NCI-H2107 treated with DMSO at 0.1 percent for 48 hours (cell line): ENCODE measurements around the gene MT1X.
"Not testable (repeated sequence)": the region's sequence is repeated elsewhere in the genome, so short reads cannot be mapped to it uniquely, and the experiment has no call there.

Experiments used
- DNase-seq: peaks from one replicate; lab custom pipeline; 2025; ENCODE audit not compliant: unreplicated experiment; lab: John Stamatoyannopoulos, UW

The MT1X gene

DNA sequence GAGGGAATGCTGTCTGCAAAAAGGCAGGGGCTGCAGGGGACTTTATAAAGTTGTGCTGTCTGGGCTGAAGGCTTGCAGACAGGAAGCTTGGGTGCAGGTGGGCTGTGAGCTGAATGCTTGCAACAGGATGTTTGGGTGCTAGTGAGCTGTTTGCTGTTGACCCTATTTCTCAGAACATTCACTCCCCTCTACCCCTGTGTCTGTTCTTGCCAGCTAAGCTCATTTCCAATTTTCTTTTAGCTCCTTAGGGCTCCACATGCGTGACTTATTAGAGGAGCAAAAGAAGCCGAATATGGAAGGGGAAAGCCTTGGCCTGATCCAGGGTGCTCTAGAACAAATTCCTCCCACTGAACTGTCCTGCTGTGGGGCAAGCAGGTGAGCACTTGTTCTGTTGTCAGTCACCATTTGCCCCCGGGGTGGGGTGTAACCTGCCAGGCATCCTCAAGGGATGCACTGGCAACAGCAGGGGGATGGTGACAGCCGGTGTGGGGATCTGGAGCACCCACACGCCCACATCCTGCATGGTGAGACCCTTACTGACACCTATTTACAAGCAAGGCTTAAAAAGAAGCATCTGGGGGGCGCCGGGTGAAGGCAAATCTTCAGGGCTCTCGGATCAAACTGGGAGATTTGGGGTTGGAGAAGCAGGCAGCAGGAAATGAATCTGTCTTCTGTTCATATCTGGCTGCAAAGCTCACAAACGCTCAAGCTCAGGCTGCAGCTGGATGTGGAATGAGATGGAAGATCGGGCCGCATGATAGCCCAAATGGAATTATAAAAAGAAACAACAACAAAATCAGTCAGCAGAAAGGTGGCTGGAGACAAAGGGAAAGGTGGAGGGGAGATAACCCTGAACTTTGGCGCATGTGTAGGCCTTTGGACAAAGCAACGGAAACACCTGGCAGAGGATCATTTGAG is 26.5 kb downstream of the MT1X start:
- DNase-seq, result no peak

DNA sequence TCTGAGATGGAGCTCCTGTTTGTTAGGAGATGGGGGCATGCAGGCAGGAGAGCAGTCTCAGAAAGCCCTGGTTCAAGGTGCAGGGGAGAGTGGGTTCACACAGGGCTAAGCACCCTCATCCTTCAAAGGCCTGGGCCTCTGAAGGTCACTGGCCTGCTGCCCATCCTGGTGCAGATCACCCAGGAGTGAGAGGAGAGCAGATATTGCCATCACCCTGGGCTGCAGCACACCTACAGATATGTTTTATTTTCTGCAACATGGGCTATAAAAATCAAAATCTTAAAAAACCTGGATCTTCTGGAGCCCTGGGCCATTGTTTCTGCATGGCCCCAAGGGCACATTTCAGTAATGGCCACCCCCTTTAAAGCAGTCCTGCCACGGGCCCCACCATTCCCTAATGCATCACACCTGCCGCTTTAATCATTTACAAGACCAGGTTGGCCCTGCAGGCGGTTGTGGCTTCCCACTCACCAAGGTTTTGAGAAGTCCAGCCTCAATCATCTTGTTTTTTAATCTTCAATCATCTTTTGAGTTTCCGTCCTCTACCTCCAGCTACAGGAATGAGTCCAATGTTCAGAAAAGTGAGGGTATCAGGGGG is 27.3 kb downstream of the MT1X start:
- no peak for DNase-seq

DNA sequence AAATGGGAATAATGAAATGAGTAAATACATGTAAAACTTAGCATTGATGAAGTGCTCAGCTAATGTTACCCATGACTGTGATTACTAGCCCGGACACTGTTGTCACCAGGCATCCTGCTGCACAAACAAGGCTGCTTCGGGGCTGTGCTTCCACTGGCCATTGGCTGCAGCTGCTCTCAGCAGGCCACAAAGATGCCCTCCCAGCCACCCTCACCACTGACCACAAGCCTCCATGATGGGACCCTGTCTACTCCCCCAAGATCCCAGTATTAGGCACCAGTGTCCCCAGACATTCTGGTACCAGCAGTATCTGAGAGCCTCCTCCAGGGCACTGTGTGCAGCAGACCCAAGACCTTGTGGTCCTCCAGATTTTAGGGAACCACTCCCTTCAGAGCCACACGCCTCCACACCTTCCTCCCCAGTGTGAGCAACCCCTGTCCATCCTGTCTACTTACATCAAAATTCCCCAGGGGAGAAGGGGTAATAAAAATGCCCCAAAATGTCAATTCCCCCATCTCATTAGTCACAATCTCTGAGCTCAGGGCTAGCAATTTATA is 28.0 kb downstream of the MT1X start:
- no peak for DNase-seq

- no peak for DNase-seq
Observed at GRCh38 chr16:56711862-56712261, 29.6 kb downstream of the MT1X start.

- DNase-seq, result no peak
Observed at GRCh38 chr16:56713794-56714193, 31.5 kb downstream of the MT1X start.

DNA sequence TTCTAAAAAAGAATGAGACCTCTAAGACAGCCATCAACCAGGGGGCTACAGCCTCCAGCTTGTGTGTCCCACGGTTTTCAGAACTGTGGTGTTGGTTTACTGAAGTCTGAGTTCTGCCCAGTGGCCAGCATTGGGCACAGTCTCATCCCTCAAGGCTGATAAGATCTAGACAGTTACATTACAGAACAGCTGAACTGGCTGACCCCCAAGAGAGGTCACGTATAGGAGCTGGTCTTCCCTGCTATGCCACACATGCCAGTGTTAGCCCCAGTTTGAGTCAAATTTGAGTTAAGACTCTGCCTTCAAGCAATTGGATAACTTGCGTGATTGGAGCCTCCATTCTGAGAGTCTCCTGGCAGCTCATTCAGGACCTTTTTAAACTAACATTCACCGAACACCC is 32.9 kb downstream of the MT1X start:
- DNase-seq, result no peak

GRCh38 chr16:56716761-56717160 is 34.5 kb downstream of the MT1X start:
- no peak for DNase-seq

DNA sequence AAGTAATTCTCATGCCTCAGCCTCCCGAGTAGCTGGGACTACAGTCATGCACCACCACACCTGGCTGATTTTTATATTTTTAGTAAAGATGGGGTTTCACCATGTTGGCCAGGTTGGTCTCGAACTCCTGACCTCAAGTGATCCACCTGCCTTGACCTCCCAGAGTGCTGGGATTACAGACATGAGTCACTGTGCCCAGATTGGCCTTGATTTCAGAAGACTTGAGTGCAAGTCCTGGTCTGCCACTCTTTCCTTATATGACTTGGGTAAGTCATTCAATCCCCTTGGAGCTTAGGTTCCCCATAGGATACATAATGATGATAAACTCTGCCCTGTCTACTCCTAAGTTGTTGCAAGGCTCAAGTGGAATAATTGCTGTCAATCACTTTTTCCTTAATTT is 35.3 kb downstream of the MT1X start:
- DNase-seq, result not testable (repeated sequence)

- DNase-seq, result no peak
Observed at GRCh38 chr16:56722200-56722842, 40.1 kb downstream of the MT1X start.

- DNase-seq, result no peak
Observed at GRCh38 chr16:56724191-56724590, 41.9 kb downstream of the MT1X start.

DNA sequence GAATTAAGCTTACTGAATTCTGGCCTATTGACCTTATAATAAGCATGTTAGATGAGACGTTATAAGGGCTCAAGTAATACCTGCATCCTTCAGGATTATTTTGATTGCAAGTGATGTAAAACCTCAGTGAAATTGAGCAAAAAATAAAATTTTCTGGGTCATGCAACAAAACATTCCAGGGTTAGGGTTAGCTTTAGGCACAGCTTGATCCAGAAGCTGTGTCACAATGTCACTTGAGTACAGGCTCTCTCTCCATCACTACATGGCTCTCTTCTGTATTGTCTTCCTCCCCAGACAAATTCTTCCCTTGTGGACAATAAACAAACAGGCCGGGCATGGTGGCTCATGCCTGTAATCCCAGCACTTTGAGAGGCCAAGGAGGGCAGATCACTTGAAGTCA is 44.0 kb downstream of the MT1X start:
- no peak for DNase-seq

DNA sequence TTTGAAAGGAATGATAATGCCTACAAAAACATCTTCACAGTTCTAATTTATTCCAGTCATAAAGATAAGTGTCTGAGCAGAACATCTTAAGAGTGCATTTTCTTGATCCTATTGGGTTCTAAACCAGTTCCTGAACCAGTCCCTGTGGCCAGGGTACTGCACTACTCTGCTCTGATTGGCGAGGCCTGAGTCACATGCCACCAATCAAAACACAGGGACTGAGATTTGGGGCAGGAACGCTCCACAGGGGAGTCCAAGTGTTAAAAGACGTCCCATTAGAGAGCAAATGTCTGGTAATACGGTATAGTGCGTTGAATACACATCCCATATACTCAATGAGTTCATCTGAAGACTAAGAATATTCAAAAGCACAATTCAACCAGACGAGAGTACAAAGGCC is 44.7 kb downstream of the MT1X start:
- DNase-seq, result no peak

GRCh38 chr16:56728027-56728426 is 45.8 kb downstream of the MT1X start:
- DNase-seq, result no peak

- peak; percentile 37 for DNase-seq
Observed at GRCh38 chr16:56728980-56729734, 46.9 kb downstream of the MT1X start.

DNA sequence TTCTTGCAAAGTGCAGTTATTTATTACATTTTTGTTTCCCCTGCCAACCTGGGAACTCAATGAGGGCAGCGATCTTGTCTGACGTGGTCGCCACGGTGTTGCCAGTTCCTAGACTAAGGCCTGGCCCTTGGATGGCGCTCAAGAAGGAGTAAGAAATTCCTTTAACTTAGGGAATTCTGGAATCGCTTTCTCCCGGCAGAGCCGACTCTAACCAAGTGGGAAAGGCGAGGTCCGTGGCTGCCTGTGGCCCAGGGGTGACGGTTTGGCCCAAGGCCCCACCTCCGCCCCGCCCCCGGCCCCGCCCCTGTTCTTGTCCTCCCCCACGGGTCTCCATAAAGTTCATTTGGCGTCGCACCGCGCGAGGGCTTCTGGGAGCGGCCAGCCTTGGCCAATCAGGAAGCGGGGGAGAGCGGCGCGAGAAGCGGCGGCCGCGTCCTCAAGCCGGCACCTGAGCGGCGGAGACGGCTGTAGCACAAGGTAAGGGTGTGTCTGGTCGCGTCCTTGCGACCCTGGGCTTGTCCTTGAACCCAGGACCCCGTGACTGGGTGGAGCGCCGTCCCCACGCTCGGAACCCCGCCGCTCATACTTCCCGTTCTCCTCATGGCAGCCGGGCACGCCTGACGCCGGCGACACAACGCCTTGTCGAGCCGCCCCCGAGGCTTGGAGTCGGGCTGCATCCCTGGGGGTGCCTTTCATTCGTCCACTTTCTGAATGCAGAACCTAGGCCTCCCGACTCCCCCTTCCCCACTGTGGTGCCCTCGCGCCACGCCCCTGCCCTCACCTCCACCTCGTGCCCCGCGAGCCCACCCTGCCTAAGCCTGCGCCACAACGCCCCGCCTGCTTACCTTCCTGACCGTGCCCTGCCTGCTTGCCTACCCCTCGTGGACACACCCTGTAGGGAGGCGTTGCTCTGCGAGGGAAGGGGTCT is 47.7 kb downstream of the MT1X start, which contains the start of gene NUP93:
Gene NUP93, plus strand, starts transcription at position 395 of the 928 bp plus-strand sequence. CDS start 18,119 bp downstream, outside the sequence.
- peak; percentile 89 for DNase-seq

DNA sequence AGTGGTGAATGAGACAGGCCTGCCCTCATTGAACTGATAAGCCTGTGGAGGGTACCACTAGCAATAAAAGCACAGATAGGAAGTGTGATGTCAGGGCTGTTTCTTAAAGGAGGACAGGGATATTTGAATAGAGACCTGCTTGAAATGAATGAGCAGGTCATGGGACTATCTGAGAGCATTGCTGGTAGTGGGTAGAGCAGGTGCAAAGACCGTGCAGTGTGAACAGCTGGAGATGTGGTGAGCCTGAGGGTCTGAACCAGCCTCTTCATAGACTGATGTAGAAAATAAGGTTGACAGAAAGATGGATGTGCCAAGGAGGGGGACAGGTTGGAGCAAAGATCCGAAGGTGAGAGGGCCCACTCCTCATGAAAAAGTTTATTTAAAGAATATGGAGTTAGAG is 50.1 kb downstream of the MT1X start:
- no peak for DNase-seq

DNA sequence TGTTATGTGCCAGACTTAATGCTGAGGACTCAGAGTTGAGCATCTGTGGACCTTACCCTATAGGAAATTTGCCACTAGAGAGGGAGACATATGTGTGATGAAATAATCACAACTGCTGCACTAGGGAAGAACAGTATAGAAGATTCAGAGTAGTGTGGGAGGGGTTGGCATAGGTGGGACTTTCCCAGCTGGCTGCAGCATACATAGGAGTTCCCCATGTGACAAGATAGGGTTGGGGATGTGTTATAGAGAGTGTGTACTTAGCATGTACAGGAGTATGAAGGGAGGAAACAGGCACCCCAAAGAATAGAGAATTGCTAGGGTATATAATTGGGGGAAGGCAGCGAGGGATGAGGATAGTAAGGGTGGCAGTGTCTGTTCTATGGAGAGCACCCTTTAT is 50.6 kb downstream of the MT1X start:
- DNase-seq, result no peak
